NT2/D1 (cell line): Measurements from ENCODE around the gene SCN7A.

Experiments used
- SUZ12 ChIP-seq: IDR thresholded peaks from 2 replicates; pipeline ENCODE4 v1.6.1; 2011; ENCODE audit not compliant: insufficient read length, insufficient read depth; ENCODE audit errors: extremely low read depth
- YY1 ChIP-seq: IDR thresholded peaks from 2 replicates; pipeline ENCODE4 v1.6.1; 2011; ENCODE audit not compliant: insufficient read length, insufficient read depth
- ZNF274 ChIP-seq: IDR thresholded peaks from 2 replicates; pipeline ENCODE4 v1.6.1; 2011; ENCODE audit warnings: mild to moderate bottlenecking, low read depth, low read length

- TF ChIP-seq SUZ12 = no peak
- no peak for TF ChIP-seq ZNF274
- TF ChIP-seq YY1 = no peak
Observed at GRCh38 chr2:166518634-166519390, 24.8 kb upstream of the SCN7A start.
